GM18861 (cell line): ENCODE measurements around the gene TIRAP.

Experiments used
- ATAC-seq: cut with Tn5 transposase; IDR thresholded peaks from one replicate; pipeline ENCODE4 v1.9.1; 2021; ENCODE audit not compliant: unreplicated experiment

The TIRAP gene

GRCh38 chr11:126339863-126340434 is 57.1 kb downstream of the TIRAP start:
- ATAC-seq = no peak

DNA sequence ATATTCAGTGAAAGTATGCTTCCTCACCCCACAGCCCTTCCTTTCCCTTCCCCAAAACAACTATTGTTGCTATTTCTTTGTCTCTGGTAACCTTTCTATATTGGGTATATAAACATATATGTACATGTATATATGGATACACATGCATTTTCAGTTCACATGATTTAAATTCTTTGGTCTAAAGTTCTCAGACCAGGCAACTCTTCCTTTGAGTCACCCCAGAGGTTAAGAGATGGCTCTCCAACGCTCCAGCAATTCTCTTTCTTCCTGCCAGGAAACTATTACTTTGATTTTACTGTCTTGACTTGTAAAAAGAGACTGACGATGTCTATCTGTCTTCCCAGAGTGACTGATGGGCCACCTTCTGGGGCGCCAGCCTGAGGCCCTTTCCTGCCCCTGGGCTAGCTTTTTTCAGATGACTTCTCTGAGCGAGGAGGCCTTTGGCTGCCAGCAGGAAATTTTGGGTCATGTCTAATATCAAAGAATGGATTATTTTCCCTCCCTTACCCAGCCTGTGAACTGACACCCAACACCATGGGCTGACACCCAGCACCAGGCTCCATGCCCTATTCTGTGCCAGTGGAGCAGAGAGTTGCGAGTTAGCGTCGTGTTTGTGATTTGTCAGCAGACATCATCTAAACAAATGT is 58.2 kb downstream of the TIRAP start:
- ATAC-seq = no peak

DNA sequence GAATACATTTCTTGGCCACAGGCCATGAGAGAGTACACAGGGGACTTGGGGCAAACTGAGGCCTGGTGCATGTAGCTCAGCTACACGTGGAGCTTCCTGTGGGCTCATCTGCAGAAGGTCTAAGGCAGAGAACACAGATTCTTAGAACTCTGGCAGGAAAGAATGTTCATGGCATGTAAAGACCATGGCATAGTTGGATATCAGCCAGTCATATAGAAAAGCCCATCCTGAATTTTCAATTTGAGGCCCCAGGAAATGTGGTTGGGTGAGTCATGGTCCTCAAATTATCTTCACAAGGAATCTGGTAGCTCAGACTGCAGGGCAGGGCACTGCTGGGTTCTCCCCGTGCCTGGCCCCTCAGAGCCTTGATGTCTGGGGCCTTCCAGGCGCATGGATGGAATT is 58.9 kb downstream of the TIRAP start:
- ATAC-seq = no peak

- ATAC-seq = no peak
Observed at GRCh38 chr11:126343051-126343450, 60.2 kb downstream of the TIRAP start.
